SU-DHL-6 (cell line): ENCODE data around the gene CDYL2.
"Not testable (repeated sequence)": the region's sequence is repeated elsewhere in the genome, so short reads cannot be mapped to it uniquely, and the experiment has no call there.

Experiments used
- H2AFZ ChIP-seq: fragments of 200-600 bp; sonication (generic); 2 replicates; pipeline ENCODE4 v1.6.1; 2014; ENCODE audit warnings: low read depth, mild to moderate bottlenecking, moderate library complexity, mixed read lengths, antibody characterized with exemption, low read length; ENCODE audit not compliant: severe bottlenecking
- H3F3A ChIP-seq: fragments of 200-600 bp; shearing (Covaris generic); 2 replicates; pipeline ENCODE4 v1.6.0; 2016; ENCODE audit warnings: antibody characterized with exemption, mild to moderate bottlenecking; ENCODE audit not compliant: insufficient read depth
- H3K27ac ChIP-seq: fragments of 200-600 bp; sonication (generic); 2 replicates; pipeline ENCODE4 v1.5.1; 2016; ENCODE audit warnings: low read depth, mild to moderate bottlenecking, low read length, moderate library complexity, mixed read lengths
- H3K27me3 ChIP-seq: fragments of 200-600 bp; sonication (generic), shearing (Covaris generic); 2 replicates; pipeline ENCODE4 v1.6.0; 2014; ENCODE audit warnings: mild to moderate bottlenecking, low read length
- H3K36me3 ChIP-seq: fragments of 200-600 bp; sonication (generic); 2 replicates; pipeline ENCODE4 v1.6.1; 2014; ENCODE audit warnings: mild to moderate bottlenecking, low read length, mixed read lengths
- H3K4me2 ChIP-seq: fragments of 300-600, 200-600 bp; shearing (Covaris generic), sonication (generic); 2 replicates; pipeline ENCODE4 v1.6.0; 2014; ENCODE audit warnings: low read length, low read depth, mild to moderate bottlenecking; ENCODE audit not compliant: poor library complexity, severe bottlenecking
- H3K4me3 ChIP-seq: fragments of 200-600 bp; sonication (generic); 2 replicates; pipeline ENCODE4 v1.5.1; 2014; ENCODE audit warnings: antibody characterized with exemption, low read length, mild to moderate bottlenecking, mixed read lengths; ENCODE audit not compliant: insufficient read depth, poor library complexity, severe bottlenecking
- H3K79me2 ChIP-seq: fragments of 200-600 bp; sonication (generic); 2 replicates; pipeline ENCODE4 v1.6.1; 2014; ENCODE audit warnings: mild to moderate bottlenecking, low read length, moderate library complexity; ENCODE audit not compliant: insufficient read depth
- H3K9ac ChIP-seq: fragments of 200-600 bp; sonication (generic); 2 replicates; pipeline ENCODE4 v1.7.0; 2014; ENCODE audit warnings: mild to moderate bottlenecking, low read length
- H3K9me2 ChIP-seq: fragments of 200-600 bp; sonication (generic); replicated peaks from 2 replicates; pipeline ENCODE4 v1.6.1; 2014; ENCODE audit warnings: low read length; ENCODE audit not compliant: insufficient read depth
- H3K9me3 ChIP-seq: fragments of 200-600 bp; sonication (generic); 2 replicates; pipeline ENCODE4 v1.6.1; 2014; ENCODE audit warnings: low read length, mixed read lengths; ENCODE audit not compliant: insufficient read depth
- H4K20me1 ChIP-seq: fragments of 200-600 bp; sonication (generic); 2 replicates; pipeline ENCODE4 v1.6.1; 2014; ENCODE audit warnings: low read depth, mild to moderate bottlenecking, antibody characterized with exemption, low read length, moderate library complexity, mixed read lengths
- EZH2phosphoT487 ChIP-seq: fragments of 200-600 bp; sonication (generic), shearing (Covaris generic); conservative IDR thresholded peaks from 2 replicates; pipeline ENCODE4 v1.6.1; 2018; ENCODE audit warnings: mild to moderate bottlenecking, antibody characterized with exemption, low read length, moderate library complexity, mixed read lengths
- TF ChIP-seq, protein P1 (sequence below): fragments of 200-600 bp; sonication (generic); IDR thresholded peaks from one replicate; pipeline ENCODE4 v1.5.1; 2017; ENCODE audit warnings: antibody characterized with exemption, mild to moderate bottlenecking, low read length, moderate library complexity; ENCODE audit not compliant: insufficient read depth, poor library complexity, severe bottlenecking

CDYL2 gene

GRCh38 chr16:80738521-80738920 lies 65.9 kb downstream of the CDYL2 start:
- no peak overlapping the region for H3K9ac ChIP-seq
- no peaks in the 10 kb centered on the region for H4K20me1 ChIP-seq
- TF ChIP-seq EZH2phosphoT487: no peak
- TF ChIP-seq, protein P1, sequence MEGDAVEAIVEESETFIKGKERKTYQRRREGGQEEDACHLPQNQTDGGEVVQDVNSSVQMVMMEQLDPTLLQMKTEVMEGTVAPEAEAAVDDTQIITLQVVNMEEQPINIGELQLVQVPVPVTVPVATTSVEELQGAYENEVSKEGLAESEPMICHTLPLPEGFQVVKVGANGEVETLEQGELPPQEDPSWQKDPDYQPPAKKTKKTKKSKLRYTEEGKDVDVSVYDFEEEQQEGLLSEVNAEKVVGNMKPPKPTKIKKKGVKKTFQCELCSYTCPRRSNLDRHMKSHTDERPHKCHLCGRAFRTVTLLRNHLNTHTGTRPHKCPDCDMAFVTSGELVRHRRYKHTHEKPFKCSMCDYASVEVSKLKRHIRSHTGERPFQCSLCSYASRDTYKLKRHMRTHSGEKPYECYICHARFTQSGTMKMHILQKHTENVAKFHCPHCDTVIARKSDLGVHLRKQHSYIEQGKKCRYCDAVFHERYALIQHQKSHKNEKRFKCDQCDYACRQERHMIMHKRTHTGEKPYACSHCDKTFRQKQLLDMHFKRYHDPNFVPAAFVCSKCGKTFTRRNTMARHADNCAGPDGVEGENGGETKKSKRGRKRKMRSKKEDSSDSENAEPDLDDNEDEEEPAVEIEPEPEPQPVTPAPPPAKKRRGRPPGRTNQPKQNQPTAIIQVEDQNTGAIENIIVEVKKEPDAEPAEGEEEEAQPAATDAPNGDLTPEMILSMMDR: no peak
- 0 out of 2 replicates have a peak, but pooled peaks cover 3% of the 10 kb centered on the region for H3K9me3 ChIP-seq
- no peaks in the 10 kb centered on the region for H3K79me2 ChIP-seq
- no peak overlapping the region for H3K27ac ChIP-seq
- no peaks in the 10 kb centered on the region for H3F3A ChIP-seq
- no peaks in the 10 kb centered on the region for H3K36me3 ChIP-seq
- H2AFZ ChIP-seq: no peak overlapping the region
- no peaks in the 10 kb centered on the region for H3K27me3 ChIP-seq
- no peaks in the 10 kb centered on the region for H3K9me2 ChIP-seq
- no peak overlapping the region for H3K4me3 ChIP-seq
- no peak overlapping the region for H3K4me2 ChIP-seq

GRCh38 chr16:80735846-80736245 lies 68.6 kb downstream of the CDYL2 start:
- H3K27me3 ChIP-seq: no peaks in the 10 kb centered on the region
- no peak overlapping the region for H3K27ac ChIP-seq
- 0 out of 2 replicates have a peak, but pooled peaks cover 3% of the 10 kb centered on the region for H3K9me3 ChIP-seq
- TF ChIP-seq, protein P1: no peak
- H3K9ac ChIP-seq: no peak overlapping the region
- H3K9me2 ChIP-seq: no peaks in the 10 kb centered on the region
- no peaks in the 10 kb centered on the region for H4K20me1 ChIP-seq
- H2AFZ ChIP-seq: no peak overlapping the region
- no peak overlapping the region for H3K4me3 ChIP-seq
- no peaks in the 10 kb centered on the region for H3K36me3 ChIP-seq
- no peaks in the 10 kb centered on the region for H3K79me2 ChIP-seq
- no peaks in the 10 kb centered on the region for H3F3A ChIP-seq
- no peak overlapping the region for H3K4me2 ChIP-seq

- H3K4me2 ChIP-seq: no peak overlapping the region
- H3F3A ChIP-seq: no peaks in the 10 kb centered on the region
- no peak overlapping the region for H3K4me3 ChIP-seq
- H2AFZ ChIP-seq: no peak overlapping the region
- no peaks in the 10 kb centered on the region for H3K36me3 ChIP-seq
- no peak for TF ChIP-seq EZH2phosphoT487
- TF ChIP-seq, protein P1: no peak
- no peaks in the 10 kb centered on the region for H4K20me1 ChIP-seq
- no peak overlapping the region for H3K27ac ChIP-seq
- H3K9ac ChIP-seq: no peak overlapping the region
- H3K27me3 ChIP-seq: no peaks in the 10 kb centered on the region
- no peaks in the 10 kb centered on the region for H3K9me3 ChIP-seq
- H3K79me2 ChIP-seq: no peaks in the 10 kb centered on the region
- no peaks in the 10 kb centered on the region for H3K9me2 ChIP-seq
Measured at GRCh38 chr16:80733407-80733806, 71.0 kb downstream of the CDYL2 start.

GRCh38 chr16:80731915-80732314 lies 72.5 kb downstream of the CDYL2 start:
- no peaks in the 10 kb centered on the region for H3K9me2 ChIP-seq
- TF ChIP-seq, protein P1: no peak
- TF ChIP-seq EZH2phosphoT487: no peak
- H3K4me3 ChIP-seq: no peak overlapping the region

GRCh38 chr16:80727066-80727763 lies 77.2 kb downstream of the CDYL2 start:
- H3K9me2 ChIP-seq, H3K27ac ChIP-seq, H4K20me1 ChIP-seq, H3K79me2 ChIP-seq, H3K4me3 ChIP-seq, H3F3A ChIP-seq, H3K4me2 ChIP-seq, H3K27me3 ChIP-seq, H3K9ac ChIP-seq, H2AFZ ChIP-seq, H3K36me3 ChIP-seq, H3K9me3 ChIP-seq: not testable (repeated sequence)

More at GRCh38 chr16:80731915-80732314, 72.5 kb downstream of the CDYL2 start:
- Histone ChIP-seq H3K4me2 (no peak overlapping the region), H3K9me3 (no peaks in the 10 kb centered on the region), H3F3A (no peaks in the 10 kb centered on the region), H3K79me2 (no peaks in the 10 kb centered on the region), H3K27ac (no peak overlapping the region), H3K9ac (no peak overlapping the region), H3K27me3 (no peaks in the 10 kb centered on the region), H2AFZ (no peak overlapping the region), H3K36me3 (no peaks in the 10 kb centered on the region), H4K20me1 (no peaks in the 10 kb centered on the region)
